Activated CD4-positive, alpha-beta T cell treated with anti-CD3 and anti-CD28 coated beads, Interleukin-2, amount 50 U/mL, for 24 hours (primary cell): ENCODE data around the gene LRRC34.

Experiments
- DNase-seq, 2 donors: peaks; one replicate each; pipeline ENCODE4 v3.0.0-alpha.2; 2020; ENCODE audit warnings: low read depth in 1 of 2, low spot score in 1 of 2

Gene LRRC34

DNA sequence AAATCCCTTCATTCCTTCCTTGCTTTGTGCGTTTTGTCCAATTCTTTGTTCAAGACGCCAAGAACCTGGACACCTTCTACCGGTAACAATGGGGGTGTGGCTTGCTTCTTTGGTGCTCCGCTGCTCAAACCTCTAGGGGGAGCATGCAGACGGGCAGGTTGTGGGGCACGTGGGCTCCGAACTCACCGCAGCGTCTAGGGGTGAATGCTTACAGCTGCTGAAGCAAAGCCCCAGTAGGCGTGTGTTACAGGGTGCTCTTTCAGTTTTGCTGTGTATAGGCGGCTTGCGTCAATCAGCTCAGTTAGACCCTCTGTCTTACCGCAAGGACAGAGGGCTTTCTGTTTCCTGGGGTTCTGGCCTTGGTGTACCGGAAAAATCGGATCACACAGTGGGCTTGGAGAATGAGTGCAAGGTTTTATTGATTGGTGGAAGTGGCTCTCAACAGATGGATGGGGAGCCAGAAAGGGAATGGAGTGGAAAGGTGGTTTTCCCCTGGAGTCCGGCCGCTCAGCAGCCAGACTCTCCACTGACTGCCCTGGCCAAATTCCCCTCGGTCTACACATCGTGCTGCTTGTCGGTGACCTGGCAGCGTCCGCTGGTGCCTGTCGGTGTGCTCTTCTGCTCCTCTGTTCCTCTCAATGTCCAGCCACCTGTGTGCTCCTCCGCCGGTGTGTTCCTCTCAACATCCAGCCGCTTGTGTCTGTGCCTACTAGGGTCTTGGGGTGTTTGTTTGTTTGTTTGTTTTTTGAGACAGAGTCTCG, 1.2 kb upstream of the LRRC34 start:
- peak; percentile 29 to 64 for DNase-seq

DNA sequence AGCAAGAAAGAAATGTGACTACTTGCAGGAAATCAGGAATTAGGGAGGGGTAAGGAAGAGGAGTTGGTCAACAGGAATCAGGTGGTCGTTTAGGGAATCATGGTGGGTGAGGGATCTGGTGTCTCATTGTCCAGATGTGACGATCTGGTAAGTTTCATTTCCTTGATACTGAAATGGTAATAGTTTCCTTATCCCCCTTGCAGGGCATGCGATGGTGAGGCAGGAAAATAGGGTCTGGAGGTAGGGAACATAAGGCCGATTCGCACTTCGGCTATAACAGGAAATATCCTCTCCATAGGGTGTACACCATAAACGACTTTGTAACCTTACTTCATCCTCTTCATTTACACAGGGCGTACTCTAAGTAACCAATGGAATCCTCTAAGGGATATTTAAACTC, 574 bp upstream of the LRRC34 start:
- DNase-seq: no peak

DNA sequence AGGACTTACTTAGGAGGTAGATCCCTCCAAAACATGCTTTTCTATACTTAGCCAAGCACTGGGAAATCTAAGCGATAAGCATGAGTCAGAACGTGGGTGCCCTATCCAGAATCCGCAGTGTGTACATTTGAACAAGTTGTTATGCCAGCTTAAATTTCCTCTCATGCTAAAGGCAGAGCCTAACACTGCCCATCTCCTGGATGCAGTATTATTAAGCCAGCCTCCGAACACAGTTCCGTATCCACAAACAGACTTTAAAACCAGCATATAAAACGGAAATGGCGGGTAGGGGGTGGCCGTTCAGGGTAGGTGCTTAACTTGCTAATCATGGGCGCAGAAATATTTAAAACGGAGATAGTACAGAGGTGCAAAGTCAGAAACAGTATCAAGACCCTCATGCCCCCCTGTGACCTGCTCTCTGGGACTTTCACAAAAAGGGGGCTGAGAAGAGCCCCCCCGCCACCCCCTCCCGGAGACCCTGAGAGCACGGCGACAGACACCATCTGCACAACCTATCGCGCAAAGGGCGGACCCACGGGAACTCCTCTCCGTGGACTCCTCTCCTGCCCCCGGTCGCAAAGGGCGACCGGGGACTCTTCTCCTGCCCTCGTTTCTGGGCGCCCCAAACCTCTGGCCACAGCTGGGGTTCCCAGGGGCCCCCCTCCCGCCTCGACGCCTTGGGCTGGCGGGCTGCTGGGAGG, 923 bp downstream of the LRRC34 start:
- no peak for DNase-seq

DNA sequence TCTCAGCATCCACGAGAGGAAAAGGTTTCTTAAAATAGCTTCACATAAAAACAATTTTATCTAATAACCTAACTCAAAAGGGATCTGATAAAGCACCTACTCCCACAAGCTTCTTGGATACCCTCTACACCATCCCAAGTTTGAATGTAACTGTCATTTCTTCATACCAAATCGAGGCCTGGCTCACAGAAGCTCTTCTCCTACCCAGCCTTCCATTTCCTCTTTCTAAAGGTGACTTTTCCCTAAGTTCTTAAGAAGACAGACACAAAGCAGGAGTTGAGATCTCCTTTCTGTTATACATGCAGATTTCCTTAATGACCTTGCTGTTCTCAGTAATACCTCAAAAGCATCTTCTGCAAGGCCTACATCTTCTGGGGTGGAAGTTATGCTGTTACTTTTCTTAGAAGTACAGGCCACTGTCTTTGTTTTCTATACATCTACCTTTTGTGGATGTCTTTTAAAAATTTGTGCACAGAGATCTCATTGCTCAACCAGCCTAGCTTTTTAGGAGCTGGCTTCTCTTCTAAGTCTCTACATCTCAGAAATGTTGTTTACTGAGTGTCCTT, 3.4 kb downstream of the LRRC34 start:
- DNase-seq: no peak

GRCh38 chr3:169804681-169805080, 8.0 kb downstream of the LRRC34 start:
- DNase-seq: no peak

DNA sequence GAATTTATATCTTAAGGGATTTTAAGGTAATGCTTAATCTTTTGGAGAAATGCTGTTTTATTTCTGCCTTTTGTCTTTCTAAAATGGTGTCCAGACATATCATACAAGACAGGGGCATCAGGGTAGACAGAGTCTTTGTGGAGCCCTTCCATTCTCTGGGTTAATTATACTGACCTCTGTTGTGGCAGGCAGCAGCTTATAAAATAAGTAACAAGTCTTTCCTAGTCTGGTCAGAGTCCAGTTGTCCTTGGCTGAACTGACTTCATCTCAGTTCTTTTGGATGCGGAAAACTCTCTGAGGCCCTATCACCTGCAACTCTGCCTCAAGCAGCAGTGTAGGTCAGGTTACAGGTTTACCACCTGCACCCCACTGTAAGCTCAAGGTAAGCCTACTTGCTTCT, 20.3 kb downstream of the LRRC34 start:
- no peak for DNase-seq

- DNase-seq: no peak
Measured at GRCh38 chr3:169790687-169791429, 21.8 kb downstream of the LRRC34 start.

- DNase-seq: no peak
Measured at GRCh38 chr3:169790219-169790618, 22.5 kb downstream of the LRRC34 start.

DNA sequence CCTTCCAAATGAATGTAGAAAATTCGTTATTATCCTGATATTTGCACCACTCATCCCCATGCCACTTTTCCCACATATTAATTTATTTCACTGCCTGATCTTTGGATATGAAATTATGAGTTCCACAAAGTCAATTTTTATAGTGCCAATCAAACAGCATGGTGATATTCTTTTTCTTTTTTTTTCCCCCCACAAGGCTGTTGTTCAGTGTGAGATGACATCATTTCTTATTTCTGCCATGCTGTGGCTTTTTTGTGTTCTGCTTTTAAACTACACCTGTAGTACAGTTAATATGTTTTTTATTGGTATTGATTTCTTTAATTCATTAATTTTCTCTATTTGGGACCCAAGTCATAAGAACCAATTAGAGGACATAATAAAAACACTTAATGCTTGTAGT, 24.9 kb downstream of the LRRC34 start:
- DNase-seq: no peak

DNA sequence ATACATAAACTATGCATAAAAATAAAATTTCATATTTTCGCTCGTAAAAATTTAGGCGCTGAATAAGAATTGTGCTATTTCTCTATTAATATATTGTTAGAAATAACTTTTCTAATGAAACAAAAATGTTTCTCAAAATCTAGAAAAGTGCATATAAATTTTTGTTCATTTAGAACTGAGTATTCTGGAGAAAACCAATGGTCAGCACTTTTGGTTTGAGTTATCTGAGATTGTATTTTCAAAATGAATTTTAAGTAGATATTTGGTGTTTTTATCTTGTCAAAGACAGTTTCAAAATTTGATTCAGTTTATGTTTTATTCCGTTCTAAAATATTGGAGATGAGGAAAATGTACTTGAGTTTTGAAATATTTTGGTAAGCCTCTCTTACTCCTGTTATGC, 25.6 kb downstream of the LRRC34 start:
- DNase-seq: no peak

DNA sequence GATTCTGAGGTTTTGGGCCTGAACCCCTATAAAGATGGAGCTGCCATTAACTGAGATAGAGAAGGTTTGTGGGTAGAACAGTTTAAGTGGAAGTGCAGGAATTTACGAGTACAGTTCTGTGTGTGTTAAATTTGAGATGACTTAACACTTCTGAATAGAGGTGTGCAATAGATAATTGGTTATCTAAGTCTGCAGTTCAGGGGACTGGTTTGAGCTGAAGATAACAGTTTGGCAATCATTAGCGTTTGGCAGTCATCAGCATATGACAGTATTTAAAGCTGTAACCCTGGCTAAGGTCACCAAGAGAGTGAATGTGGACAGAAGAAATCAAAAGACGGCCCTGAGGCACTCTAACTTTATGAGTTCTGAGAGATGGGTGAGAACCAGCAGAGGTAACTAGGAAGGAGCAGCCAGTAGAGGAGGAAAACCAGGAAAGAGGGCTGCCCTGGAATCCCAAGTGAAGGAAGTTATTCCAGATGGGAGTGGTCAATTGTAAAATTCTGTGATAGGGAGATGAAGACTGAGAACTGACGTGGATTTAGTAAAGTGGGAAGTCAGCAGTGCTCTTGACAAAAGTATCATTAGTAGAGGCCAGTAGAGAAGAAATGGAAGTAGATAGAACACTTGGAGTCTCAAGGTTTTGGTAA, 31.4 kb downstream of the LRRC34 start:
- no peak for DNase-seq

DNA sequence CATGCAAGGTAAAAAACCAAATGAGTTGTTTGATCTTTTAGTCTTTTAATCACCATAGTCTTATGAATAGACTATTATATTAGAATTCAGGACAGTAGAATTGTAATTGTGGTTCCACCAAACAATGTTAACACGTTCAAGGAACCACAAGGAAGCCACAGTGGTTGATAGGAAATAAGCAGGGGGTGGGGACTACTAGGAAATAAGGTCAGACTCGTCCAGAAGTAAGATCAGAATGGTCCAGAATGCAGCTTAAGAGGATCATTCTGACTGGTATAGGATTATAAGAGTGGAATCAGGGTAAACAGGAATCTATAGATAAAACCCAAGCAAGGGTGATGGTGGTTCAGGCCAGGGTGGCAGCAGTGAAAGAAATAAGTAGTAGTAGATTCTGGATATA, 32.0 kb downstream of the LRRC34 start:
- no peak for DNase-seq

DNA sequence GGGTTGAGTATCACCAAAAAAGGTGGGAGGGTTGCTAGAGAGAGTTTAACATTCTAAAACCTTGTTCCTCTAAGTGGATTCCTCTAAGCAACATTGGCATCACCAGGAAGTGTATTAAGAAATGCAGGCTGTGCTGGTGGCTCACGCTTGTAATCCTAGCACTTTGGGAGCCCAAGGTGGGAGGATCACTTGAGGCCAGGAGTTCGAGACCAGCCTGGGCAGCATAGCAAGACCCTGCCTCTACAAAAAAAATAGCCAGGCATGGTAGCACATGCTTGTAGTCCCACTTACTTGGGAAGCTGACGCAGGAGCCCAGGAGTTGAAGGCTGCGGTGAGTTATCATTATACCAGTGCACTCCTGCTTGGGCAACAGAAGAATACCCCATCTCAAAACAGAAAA, 34.9 kb downstream of the LRRC34 start:
- no peak for DNase-seq

- no peak for DNase-seq
Measured at GRCh38 chr3:169774186-169774585, 38.5 kb downstream of the LRRC34 start.

DNA sequence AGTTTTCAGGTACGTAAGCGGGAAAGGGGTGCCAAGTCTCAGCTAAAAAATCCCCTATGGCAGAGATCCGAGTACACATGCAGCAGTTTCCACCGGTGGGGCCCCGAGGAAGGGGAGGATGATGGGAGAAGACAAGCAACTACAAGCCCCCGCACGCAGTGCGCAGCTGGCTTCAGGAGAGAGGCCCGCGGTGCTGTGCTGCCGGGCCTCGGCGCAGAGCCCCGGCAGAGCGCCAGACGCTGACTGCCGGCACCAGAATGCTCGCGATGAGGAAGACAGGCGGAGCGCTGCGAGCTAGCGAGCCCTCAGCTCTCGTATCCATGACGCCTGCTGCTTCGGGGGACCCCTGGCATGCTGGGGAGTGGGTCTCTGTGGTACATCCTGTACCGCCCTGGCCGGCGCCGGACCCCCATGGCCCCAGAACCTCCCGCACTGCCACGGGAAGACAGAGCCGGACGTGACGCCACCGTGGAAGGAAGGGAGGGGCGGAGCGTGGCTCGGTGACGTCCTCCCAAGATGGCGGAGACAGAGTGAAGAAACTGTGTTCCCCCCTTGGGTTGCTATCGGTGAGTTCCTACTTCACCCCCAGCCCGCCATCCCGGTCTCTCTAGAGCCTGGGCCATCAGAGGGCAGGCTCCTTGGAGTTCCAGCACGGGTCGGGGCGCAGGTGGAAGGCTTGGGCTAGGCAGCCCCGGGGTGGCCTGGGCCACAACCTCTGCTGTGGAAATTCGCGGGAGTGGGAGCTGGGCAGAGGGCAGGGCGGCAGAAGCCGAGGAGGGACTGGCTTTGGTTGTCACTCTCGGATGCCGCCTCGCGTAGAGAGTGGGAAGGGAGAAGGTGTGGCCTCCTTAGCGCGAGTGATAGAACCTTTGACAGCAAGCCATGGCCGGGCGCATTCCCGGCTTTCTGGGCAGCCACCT, 39.5 kb downstream of the LRRC34 start, which contains the start of gene MYNN:
Gene MYNN (plus strand): TSS at position 500 of the 920 bp plus-strand sequence. CDS start 900 bp downstream, outside the sequence.
- DNase-seq: peak; percentile 83 to 89

DNA sequence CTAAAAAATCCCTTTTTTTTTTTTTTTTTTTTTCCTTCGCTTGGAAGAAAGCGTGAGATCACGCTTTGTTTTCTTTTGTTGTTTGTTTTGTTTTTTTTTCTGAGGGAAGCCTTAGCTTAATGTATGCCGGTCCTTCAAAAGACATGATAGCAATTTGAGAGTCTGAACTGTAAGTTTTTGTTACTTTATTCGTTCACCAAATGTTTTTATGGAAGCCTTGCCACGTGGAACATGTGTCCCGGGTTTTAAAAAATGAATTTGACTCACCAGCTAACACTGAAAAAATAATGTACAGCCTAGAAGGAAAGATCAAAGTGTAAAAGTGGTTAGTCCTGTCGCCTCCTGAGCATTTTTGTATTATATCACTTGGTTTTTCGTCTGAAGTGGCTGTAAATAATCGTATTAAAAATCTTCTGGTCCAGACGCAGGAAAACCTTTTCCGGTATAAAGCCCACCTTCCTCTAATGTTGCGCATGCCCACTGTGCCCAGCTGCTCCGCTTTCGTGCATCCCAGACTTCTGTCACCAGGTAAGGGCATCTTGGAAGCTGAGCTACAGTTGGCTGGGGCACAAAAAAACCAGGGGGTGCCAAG, 40.3 kb downstream of the LRRC34 start:
- peak in 1 of 2 donors; percentile 68 for DNase-seq

- DNase-seq: peak; percentile 36 to 76
Measured at GRCh38 chr3:169771497-169772304, 41.0 kb downstream of the LRRC34 start.

- DNase-seq: peak; percentile 36 to 45
Measured at GRCh38 chr3:169769287-169770181, 43.2 kb downstream of the LRRC34 start, which contains the start of gene ACTRT3. ACTRT3 (minus strand) TSS chr3:169769561; CDS start chr3:169769520, 41 bp downstream.
